NB4 (cell line): ENCODE measurements around the gene SPINT2.

ENCODE experiments used
- MAX ChIP-seq: IDR thresholded peaks from 2 replicates; pipeline ENCODE4 v1.6.1; 2011; ENCODE audit warnings: low read depth, low read length
- POLR2A ChIP-seq: IDR thresholded peaks from 2 replicates; pipeline ENCODE4 v1.6.1; 2011; ENCODE audit warnings: mild to moderate bottlenecking; ENCODE audit not compliant: insufficient read length; ENCODE audit errors: extremely low read depth
- TF ChIP-seq, protein P1 (sequence below): IDR thresholded peaks from one replicate; pipeline ENCODE4 v1.5.1; 2012; ENCODE audit warnings: low read depth, low read length

DNA sequence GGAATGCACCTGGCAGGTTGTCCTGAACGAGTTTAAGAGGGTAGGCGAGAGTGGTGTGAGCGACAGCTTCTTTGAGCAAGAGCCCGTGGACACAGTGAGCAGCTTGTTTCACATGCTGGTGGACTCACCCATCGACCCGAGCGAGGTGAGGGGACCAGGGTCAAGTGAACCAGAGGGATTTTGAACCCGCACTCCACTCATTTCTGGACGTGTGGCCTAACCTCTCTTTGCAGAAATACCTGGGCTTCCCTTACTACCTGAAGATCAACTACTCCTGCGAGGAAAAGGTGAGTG, 72.9 kb downstream of the SPINT2 start:
- TF ChIP-seq, protein P1, sequence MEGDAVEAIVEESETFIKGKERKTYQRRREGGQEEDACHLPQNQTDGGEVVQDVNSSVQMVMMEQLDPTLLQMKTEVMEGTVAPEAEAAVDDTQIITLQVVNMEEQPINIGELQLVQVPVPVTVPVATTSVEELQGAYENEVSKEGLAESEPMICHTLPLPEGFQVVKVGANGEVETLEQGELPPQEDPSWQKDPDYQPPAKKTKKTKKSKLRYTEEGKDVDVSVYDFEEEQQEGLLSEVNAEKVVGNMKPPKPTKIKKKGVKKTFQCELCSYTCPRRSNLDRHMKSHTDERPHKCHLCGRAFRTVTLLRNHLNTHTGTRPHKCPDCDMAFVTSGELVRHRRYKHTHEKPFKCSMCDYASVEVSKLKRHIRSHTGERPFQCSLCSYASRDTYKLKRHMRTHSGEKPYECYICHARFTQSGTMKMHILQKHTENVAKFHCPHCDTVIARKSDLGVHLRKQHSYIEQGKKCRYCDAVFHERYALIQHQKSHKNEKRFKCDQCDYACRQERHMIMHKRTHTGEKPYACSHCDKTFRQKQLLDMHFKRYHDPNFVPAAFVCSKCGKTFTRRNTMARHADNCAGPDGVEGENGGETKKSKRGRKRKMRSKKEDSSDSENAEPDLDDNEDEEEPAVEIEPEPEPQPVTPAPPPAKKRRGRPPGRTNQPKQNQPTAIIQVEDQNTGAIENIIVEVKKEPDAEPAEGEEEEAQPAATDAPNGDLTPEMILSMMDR, result no peak
- TF ChIP-seq POLR2A (no peak), MAX (no peak)
